IMR-90 (cell line): ENCODE measurements around the gene MCM5. TPM values are rescaled to one million over a fixed set of nuclear protein-coding genes. Genes with fewer than 3 reads are reported as not detected.

ENCODE experiments used
- ATAC-seq: fragments of 200-7000 bp; cut with Tn5 transposase; 2 replicates; pipeline ENCODE4 v1.9.1; 2020; ENCODE audit warnings: low read depth, mild to moderate bottlenecking, moderate library complexity
- BruUV-seq: library from RNA; stranded (reverse); fragments of 400-500 nt; replicated peaks from 2 replicates; lab custom pipeline; 2021; lab: Mats Ljungman, UMichigan
- CTCF ChIA-PET: fragments of 300-600 bp; formaldehyde crosslinking; extraction: SDS; loops from one replicate; lab custom pipeline; 2021; ENCODE audit warnings: antibody characterized with exemption; lab: Yijun Ruan, JAX
- POLR2A ChIA-PET: fragments of 300-600 bp; sonication (Branson Sonifier 250); formaldehyde crosslinking; loops from one replicate; lab custom pipeline; 2022; ENCODE audit warnings: antibody characterized with exemption; ENCODE audit not compliant: unreplicated experiment; lab: Charles Lee
- DNase-seq: peaks from one replicate; pipeline ENCODE4 v3.0.0; 2013
- H2AFZ ChIP-seq: replicated peaks from 2 replicates; pipeline ENCODE3; 2013; ENCODE audit warnings: low read length, mild to moderate bottlenecking; ENCODE audit not compliant: poor library complexity
- H2AK5ac ChIP-seq: 2 replicates; pipeline ENCODE4 v1.6.1; 2013; ENCODE audit warnings: low read depth, low read length, inconsistent platforms
- H2AK9ac ChIP-seq: replicated peaks from 2 replicates; pipeline ENCODE3; 2013; ENCODE audit warnings: mild to moderate bottlenecking, low read depth, low read length, moderate library complexity; ENCODE audit not compliant: poor library complexity
- H2BK120ac ChIP-seq: 2 replicates; pipeline ENCODE4 v1.6.1; 2013; ENCODE audit warnings: low read depth, low read length, inconsistent platforms
- H2BK15ac ChIP-seq: 3 replicates; pipeline ENCODE4 v1.6.1; 2013; ENCODE audit warnings: low read depth, low read length, inconsistent platforms
- H2BK20ac ChIP-seq: 2 replicates; pipeline ENCODE4 v1.6.1; 2013; ENCODE audit warnings: low read depth, mild to moderate bottlenecking, inconsistent platforms, low read length, moderate library complexity
- H2BK5ac ChIP-seq: 2 replicates; pipeline ENCODE4 v1.6.1; 2013; ENCODE audit warnings: mild to moderate bottlenecking, low read depth, low read length, inconsistent platforms; ENCODE audit not compliant: poor library complexity, severe bottlenecking
- H3K14ac ChIP-seq: replicated peaks from 2 replicates; pipeline ENCODE4 v1.6.1; 2013; ENCODE audit warnings: low read depth, low read length, inconsistent platforms
- H3K18ac ChIP-seq: 2 replicates; pipeline ENCODE4 v1.6.1; 2013; ENCODE audit warnings: low read depth, low read length, control low read depth
- H3K23ac ChIP-seq: 2 replicates; pipeline ENCODE4 v1.6.1; 2013; ENCODE audit warnings: low read depth, low read length, inconsistent platforms
- H3K27ac ChIP-seq: 2 replicates; pipeline ENCODE4 v1.5.1; 2013; ENCODE audit warnings: mild to moderate bottlenecking, control low read depth, low read length; ENCODE audit not compliant: insufficient read depth
- H3K27me3 ChIP-seq: 2 replicates; pipeline ENCODE4 v1.6.1; 2013; ENCODE audit warnings: low read length; ENCODE audit not compliant: control insufficient read depth, insufficient read depth
- H3K36me3 ChIP-seq: 2 replicates; pipeline ENCODE4 v1.6.1; 2013; ENCODE audit warnings: low read length, mixed read lengths; ENCODE audit not compliant: control insufficient read depth, insufficient read depth
- H3K4ac ChIP-seq: 2 replicates; pipeline ENCODE4 v1.6.1; 2013; ENCODE audit warnings: low read depth, low read length, inconsistent platforms
- H3K4me1 ChIP-seq: 2 replicates; pipeline ENCODE4 v1.6.1; 2013; ENCODE audit warnings: low read length, mixed read lengths; ENCODE audit not compliant: control insufficient read depth, insufficient read depth
- H3K4me2 ChIP-seq: 2 replicates; pipeline ENCODE4 v1.6.1; 2013; ENCODE audit warnings: low read depth, mild to moderate bottlenecking, control low read depth, low read length, moderate library complexity
- H3K4me3 ChIP-seq: 2 replicates; pipeline ENCODE4 v1.5.1; 2013; ENCODE audit warnings: low read depth, mild to moderate bottlenecking, control low read depth, low read length, moderate library complexity; ENCODE audit not compliant: insufficient read depth
- H3K56ac ChIP-seq: 2 replicates; pipeline ENCODE4 v1.6.1; 2013; ENCODE audit warnings: low read length, inconsistent platforms; ENCODE audit not compliant: insufficient read depth; ENCODE audit errors: extremely low read depth
- H3K79me1 ChIP-seq, 2 experiments: 2 replicates each; pipeline ENCODE4 v1.6.1; 2013; ENCODE audit warnings: low read length in 2 of 2, inconsistent platforms in 1 of 2, low read depth in 1 of 2
- H3K9ac ChIP-seq: 2 replicates; pipeline ENCODE4 v1.6.1; 2013; ENCODE audit warnings: low read depth, low read length, control low read depth
- H3K9me1 ChIP-seq: 2 replicates; pipeline ENCODE4 v1.6.1; 2013; ENCODE audit warnings: low read length, inconsistent platforms; ENCODE audit not compliant: insufficient read depth
- H3K9me3 ChIP-seq: 2 replicates; pipeline ENCODE4 v1.6.1; 2013; ENCODE audit warnings: low read length; ENCODE audit not compliant: control insufficient read depth, insufficient read depth
- H4K20me1 ChIP-seq: 2 replicates; pipeline ENCODE4 v1.6.1; 2013; ENCODE audit warnings: low read length, inconsistent platforms; ENCODE audit not compliant: insufficient read depth
- H4K5ac ChIP-seq: 2 replicates; pipeline ENCODE4 v1.6.1; 2013; ENCODE audit warnings: mild to moderate bottlenecking, low read depth, low read length, control low read depth
- H4K8ac ChIP-seq, 2 experiments: 2 replicates each; pipeline ENCODE4 v1.6.1; 2013; ENCODE audit warnings: low read depth in 2 of 2, low read length in 2 of 2, control low read depth in 1 of 2, inconsistent platforms in 1 of 2
- H4K91ac ChIP-seq: 2 replicates; pipeline ENCODE4 v1.6.1; 2013; ENCODE audit warnings: low read depth, low read length, inconsistent platforms; ENCODE audit not compliant: insufficient read depth
- ELK1 ChIP-seq: fragments of 150-350 bp; IDR thresholded peaks from 2 replicates; pipeline ENCODE4 v1.6.1; 2016; ENCODE audit warnings: low read depth, mild to moderate bottlenecking, low read length, moderate library complexity, borderline replicate concordance
- WGBS, 2 experiments: methylation state at CpG; one replicate each; pipeline versions ENCODE4 v1.1.5 to v1.1.7; 2013; ENCODE audit warnings: missing lambda C conversion rate in 2 of 2; ENCODE audit not compliant: insufficient read length in 1 of 2; ENCODE audit errors: extremely low coverage in 2 of 2; 5-methylcytosine and 5-hydroxymethylcytosine counted together
- dilution Hi-C: fragments of 300-500 bp; cut with HindIII; formaldehyde crosslinking; loops from one replicate; pipeline ENCODE4 v1.14.3; 2018; ENCODE audit warnings: low sequenced_read_pairs; ENCODE audit not compliant: unreplicated experiment
- in situ Hi-C: fragments of 300-500 bp; cut with MboI; formaldehyde crosslinking; loops from 3 replicates; pipeline ENCODE4 v1.14.3; 2019; ENCODE audit warnings: low sequenced_read_pairs, inconsistent platforms, mixed read lengths
- intact Hi-C: fragments of 100-400 bp; cut with micrococcal nuclease; formaldehyde crosslinking; loops from 2 replicates; pipeline ENCODE4 v1.10.0; 2022
- polyA plus RNA-seq, 3 experiments: library from polyadenylated mRNA; depleted of rRNA; stranded (reverse); fragments of >200 nt; gene quantifications; 2 replicates each; pipeline ENCODE4 v1.2.3, GENCODE V29; 2012; ENCODE audit warnings: low replicate concordance in 1 of 3
- total RNA-seq: library from RNA; depleted of rRNA; stranded (reverse); fragments of >200 nt; gene quantifications from 2 replicates; pipeline ENCODE4 v1.2.3, GENCODE V29; 2012

MCM5 gene
- total and polyA plus RNA-seq, 2 of the 4 experiments (the other 2 are of a cell fraction), result 43.0 to 58.6 TPM

DNA sequence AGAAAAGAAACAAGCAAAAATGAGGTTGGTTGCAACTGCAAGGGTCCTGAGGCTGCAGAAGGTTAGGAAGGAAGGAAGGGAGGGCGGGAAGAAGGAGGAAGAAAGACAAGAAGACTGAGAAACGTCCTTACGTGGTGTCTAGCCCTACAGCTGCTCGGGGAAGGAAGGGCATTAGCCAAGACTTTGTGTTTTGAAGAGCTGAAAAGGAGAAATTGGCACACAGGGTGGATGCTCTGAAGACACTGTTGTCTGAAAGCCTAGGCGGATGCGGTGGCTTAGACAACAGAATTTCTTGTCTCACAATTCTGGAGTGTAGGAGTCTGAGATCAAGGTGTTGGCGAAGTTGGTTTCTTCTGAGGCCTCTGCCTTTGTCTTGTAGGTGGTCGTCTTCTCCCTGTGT lies 60.7 kb downstream of the MCM5 start:
- in situ Hi-C loops, result no loop called here

More for the DNA sequence above, 60.7 kb downstream of the MCM5 start:
- Histone ChIP-seq H2BK20ac (no peak overlapping the region), H3K9me1 (no peaks in the 10 kb centered on the region; the same call in 1 of the 2 replicates), H4K8ac (no peak overlapping the region), H3K4me2 (no peak overlapping the region), H2BK120ac (no peak overlapping the region), H3K23ac (no peak overlapping the region), H3K18ac (no peak overlapping the region), H2AFZ (no peak overlapping the region), H3K27me3 (no peaks in the 10 kb centered on the region), H2BK5ac (no peak overlapping the region), H4K91ac (no peak overlapping the region), H4K5ac (no peak overlapping the region), H3K4me3 (no peak overlapping the region), H2BK15ac (no peak overlapping the region), H3K56ac (no peak overlapping the region), H3K9ac (no peak overlapping the region), H3K27ac (no peak overlapping the region), H2AK9ac (no peak overlapping the region), H3K4me1 (no peaks in the 10 kb centered on the region), H4K20me1 (no peaks in the 10 kb centered on the region), H3K9me3 (no peaks in the 10 kb centered on the region), H3K14ac (no peak overlapping the region), H3K4ac (no peak overlapping the region), H2AK5ac (no peak overlapping the region), H3K36me3 (no peaks in the 10 kb centered on the region), H3K79me1 (no peaks in the 10 kb centered on the region)
- ChIA-PET CTCF (no interaction called here), POLR2A (no interaction called here)
- TF ChIP-seq ELK1, result no peak
- intact Hi-C loops, result no loop called here
- DNase-seq (no peak), ATAC-seq (no peak)
- no TSS peak for BruUV-seq
- dilution Hi-C loops, result no loop called here
- no CpG with 5 or more reads among the region's 8 CpGs for WGBS, 2 experiments
